HG03045 (cell line): ENCODE data around the gene R3HCC1L.
"Not testable (repeated sequence)": the region's sequence is repeated elsewhere in the genome, so short reads cannot be mapped to it uniquely, and the experiment has no call there.

ENCODE experiments used
- ATAC-seq: cut with Tn5 transposase; IDR thresholded peaks from one replicate; pipeline ENCODE4 v1.9.1; 2021; ENCODE audit warnings: mild to moderate bottlenecking, moderate library complexity; ENCODE audit not compliant: unreplicated experiment

The R3HCC1L gene

GRCh38 chr10:98170249-98171117 lies 36.0 kb downstream of the R3HCC1L start:
- no peak for ATAC-seq

DNA sequence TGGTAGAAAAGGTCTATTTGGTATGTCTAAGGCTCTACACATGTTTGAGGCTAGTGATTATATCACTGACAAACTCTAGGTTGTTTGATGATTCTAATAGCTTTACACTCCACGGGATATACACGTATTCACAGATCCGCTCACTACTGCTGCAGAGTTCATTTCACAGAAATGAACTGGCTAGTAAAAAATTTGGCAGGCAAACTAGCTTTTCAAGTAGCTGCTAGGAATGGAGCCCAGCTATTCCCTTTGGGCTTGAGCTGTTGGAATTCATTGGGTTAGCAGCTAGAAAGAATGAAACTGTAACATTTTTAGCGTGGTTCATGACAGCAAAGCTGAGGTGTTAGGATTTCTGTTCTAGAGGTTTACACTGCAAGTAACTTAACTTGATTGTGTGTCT lies 37.6 kb downstream of the R3HCC1L start:
- ATAC-seq, result no peak

DNA sequence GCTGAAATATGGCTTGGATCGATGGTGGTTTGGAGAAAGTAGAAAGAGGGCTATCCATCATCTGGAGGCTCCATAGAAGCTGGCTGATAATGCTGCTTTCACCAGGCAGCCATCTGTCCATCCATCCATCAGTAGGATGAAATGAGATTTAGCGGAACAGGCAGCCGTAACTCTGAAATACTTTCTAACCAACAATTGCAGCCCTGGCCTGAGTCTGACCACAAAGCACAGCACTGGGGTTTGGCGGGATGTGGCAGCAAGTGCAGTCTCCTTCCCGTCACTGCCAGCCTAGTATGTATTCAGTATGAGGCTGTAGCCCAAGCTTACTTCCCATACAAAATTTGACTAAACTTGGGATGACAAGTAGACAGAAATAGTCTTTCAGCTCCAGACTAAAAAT lies 38.0 kb downstream of the R3HCC1L start:
- no peak for ATAC-seq

GRCh38 chr10:98173260-98173659 lies 38.8 kb downstream of the R3HCC1L start:
- no peak for ATAC-seq

GRCh38 chr10:98182351-98182915 lies 48.0 kb downstream of the R3HCC1L start:
- not testable (repeated sequence) for ATAC-seq

- ATAC-seq, result no peak
These were observed 52.2 kb downstream of the R3HCC1L start for GRCh38 chr10:98186681-98187080.

DNA sequence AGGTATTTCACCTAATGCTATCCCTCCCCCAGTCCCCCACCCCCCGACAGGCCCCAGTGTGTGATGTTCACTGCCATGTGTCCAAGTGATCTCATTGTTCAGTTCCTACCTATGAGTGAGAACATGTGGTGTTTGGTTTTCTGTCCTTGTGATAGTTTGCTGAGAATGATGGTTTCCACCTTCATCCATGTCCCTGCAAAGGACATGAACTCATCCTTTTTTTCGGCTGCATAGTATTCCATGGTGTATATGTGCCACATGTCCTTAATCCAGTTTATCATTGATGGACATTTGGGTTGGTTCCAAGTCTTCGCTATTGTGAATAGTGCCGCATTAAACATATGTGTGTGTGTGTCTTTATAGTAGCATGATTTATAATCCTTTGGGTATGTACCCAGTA lies 56.3 kb downstream of the R3HCC1L start:
- ATAC-seq, result not testable (repeated sequence)

DNA sequence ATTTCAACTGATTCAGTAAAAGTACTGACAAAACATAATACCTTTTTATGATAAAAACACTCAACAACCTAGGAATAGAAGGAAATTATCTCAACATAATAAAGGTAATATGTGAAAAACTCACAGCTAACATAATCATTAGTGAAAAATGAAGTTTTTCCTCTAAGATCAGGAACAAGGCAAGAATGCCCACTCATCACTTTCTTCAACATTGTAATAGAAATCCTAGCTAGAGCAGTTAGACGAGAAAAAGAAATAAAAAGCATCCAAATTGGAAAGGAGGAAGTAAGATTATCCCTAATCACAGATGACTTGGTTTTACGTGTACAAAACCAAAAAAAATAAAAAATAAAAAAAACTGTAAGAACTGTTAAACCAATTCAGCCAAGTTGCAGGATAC lies 58.6 kb downstream of the R3HCC1L start:
- no peak for ATAC-seq

- no peak for ATAC-seq
These were observed 60.2 kb downstream of the R3HCC1L start for GRCh38 chr10:98194633-98195032.

- no peak for ATAC-seq
These were observed 60.7 kb downstream of the R3HCC1L start for GRCh38 chr10:98195120-98195519.

DNA sequence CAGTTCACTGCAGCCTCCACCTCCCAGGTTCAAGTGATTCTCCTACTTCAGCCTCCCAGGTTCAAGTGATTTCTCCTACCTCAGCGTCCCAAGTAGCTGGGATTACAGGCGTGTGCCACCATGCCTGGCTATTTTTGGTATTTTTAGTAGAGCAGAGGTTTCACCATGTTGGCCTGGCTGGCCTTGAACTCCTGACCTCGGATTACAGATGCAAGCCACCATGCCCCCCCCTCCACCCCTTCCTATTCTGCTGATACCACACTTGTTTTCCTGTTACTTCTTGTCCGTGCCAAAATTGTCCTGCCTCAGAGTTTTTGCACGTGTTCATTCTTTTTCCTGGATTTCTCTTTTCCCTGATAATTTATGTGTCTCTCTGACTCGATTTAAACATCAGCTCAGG lies 62.5 kb downstream of the R3HCC1L start:
- no peak for ATAC-seq

- ATAC-seq, result no peak
These were observed 67.3 kb downstream of the R3HCC1L start for GRCh38 chr10:98201760-98202159.

DNA sequence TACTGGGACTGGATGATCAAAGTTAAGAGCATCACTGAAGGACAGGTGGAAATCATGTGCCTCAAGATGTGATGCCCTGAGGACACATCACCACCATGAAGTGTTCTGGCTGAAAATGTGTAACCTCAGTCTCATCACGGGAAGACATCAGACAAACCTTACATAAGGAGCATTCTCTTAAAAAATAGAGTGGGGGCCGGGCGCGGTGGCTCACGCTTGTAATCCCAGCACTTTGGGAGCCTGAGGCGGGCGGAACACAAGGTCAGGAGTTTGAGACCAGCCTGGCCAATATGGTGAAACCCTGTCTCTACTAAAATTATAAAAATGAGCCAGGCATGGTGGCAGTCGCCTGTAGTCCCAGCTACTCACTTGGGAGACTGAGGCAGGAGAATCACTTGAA lies 67.9 kb downstream of the R3HCC1L start:
- ATAC-seq, result no peak

DNA sequence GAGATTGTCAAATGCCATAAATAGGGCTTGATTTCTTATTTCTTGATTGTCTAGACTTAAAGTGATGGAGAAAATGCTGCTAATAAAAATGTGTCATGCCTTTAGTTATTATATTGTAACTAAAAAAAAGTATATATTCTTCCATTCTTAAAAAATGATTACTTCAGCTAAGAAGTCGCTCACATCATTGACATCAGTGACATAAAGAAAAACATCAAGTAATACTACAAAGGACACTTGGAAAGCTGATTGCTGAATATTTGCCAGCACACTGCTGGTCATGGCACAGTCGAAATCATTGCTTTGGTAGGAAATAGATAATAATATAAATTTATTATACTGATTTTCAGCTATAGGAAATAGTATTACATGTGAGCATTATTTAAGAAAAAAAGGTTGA lies 70.9 kb downstream of the R3HCC1L start:
- no peak for ATAC-seq

DNA sequence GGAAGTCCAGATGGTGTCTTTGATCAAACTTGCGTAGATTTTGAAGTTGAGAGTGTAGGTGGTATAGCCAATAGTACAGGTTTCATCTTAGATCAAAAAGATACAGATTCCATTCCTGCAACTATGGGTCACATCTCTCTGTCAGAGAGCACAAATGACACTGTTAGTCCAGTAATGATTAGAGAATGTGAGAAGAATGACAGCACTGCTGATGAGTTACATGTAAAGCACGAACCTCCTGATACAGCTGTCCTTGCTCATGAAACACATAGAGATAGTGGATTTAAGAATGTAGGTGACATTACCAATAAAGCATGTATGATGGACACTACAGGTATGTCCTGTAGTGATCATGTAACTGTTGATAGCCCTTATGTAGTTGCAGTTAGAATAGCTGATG lies 74.5 kb downstream of the R3HCC1L start:
- no peak for ATAC-seq

DNA sequence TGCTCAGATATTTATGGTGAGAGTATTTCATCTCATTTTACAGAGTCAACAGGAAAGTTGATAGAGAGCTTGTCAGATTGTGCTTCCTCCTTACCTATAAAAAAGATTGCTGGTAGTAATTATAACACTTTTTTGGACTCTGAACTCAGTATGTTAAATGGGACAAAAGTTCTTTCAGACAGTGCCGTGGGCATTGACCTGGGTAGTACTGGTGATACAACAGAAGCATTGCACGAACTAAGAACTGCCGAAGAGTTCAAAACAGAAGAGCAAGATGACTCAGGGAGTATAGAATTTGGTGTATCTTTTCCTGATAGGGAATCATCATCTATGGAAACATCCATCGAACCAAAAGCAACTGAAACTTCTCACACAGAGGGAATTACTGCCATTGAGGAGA lies 75.0 kb downstream of the R3HCC1L start:
- no peak for ATAC-seq

GRCh38 chr10:98212196-98212595 lies 77.7 kb downstream of the R3HCC1L start:
- no peak for ATAC-seq

GRCh38 chr10:98213740-98214139 lies 79.3 kb downstream of the R3HCC1L start:
- no peak for ATAC-seq

GRCh38 chr10:98215373-98215772 lies 80.9 kb downstream of the R3HCC1L start:
- no peak for ATAC-seq

GRCh38 chr10:98217801-98218200 lies 83.3 kb downstream of the R3HCC1L start:
- no peak for ATAC-seq

GRCh38 chr10:98223874-98224273 lies 89.4 kb downstream of the R3HCC1L start:
- ATAC-seq, result no peak

GRCh38 chr10:98224509-98224908 lies 90.1 kb downstream of the R3HCC1L start:
- ATAC-seq, result no peak

- no peak for ATAC-seq
These were observed 90.5 kb downstream of the R3HCC1L start for GRCh38 chr10:98224996-98225395.
